AG04450 (cell line): ENCODE measurements around the gene MAP2. TPM values are rescaled to one million over a fixed set of nuclear protein-coding genes. Genes with fewer than 3 reads are reported as not detected.

ENCODE experiments used
- CTCF ChIA-PET: fragments of 300-600, 350-600 bp; formaldehyde crosslinking; extraction: SDS; loops from one replicate; lab custom pipeline; 2022; ENCODE audit warnings: antibody characterized with exemption, inconsistent platforms; lab: Charles Lee
- POLR2A ChIA-PET: fragments of 350-600 bp; formaldehyde crosslinking; extraction: SDS; loops from one replicate; lab custom pipeline; 2021; ENCODE audit warnings: antibody characterized with exemption, inconsistent platforms; lab: Yijun Ruan, JAX
- DNase-seq: peaks from one replicate; pipeline ENCODE4 v3.0.0-alpha.2; 2011; ENCODE audit warnings: low read depth, low spot score
- H3K27ac ChIP-seq: one replicate; pipeline ENCODE4 v1.5.1; 2012; ENCODE audit warnings: low read depth, low read length, control low read depth
- H3K27me3 ChIP-seq: one replicate; pipeline ENCODE4 v1.6.0; 2012; ENCODE audit warnings: low read length; ENCODE audit not compliant: control insufficient read depth, insufficient read depth
- H3K4me3 ChIP-seq: 2 replicates; pipeline ENCODE4 v1.5.1; 2011; ENCODE audit warnings: mild to moderate bottlenecking, low read depth, low read length, control low read depth
- H3K9me3 ChIP-seq: 2 replicates; pipeline ENCODE4 v1.5.1; 2012; ENCODE audit warnings: low read length; ENCODE audit not compliant: control insufficient read depth, insufficient read depth
- CTCF ChIP-seq: IDR thresholded peaks from 2 replicates; pipeline ENCODE4 v1.5.1; 2011; ENCODE audit warnings: low read depth, low read length, control low read depth, inconsistent platforms
- polyA plus RNA-seq: library from polyadenylated mRNA; depleted of rRNA; stranded (reverse); fragments of >200 nt; gene quantifications from 2 replicates; pipeline ENCODE4 v1.2.3, GENCODE V29; 2011

Gene MAP2
- polyA plus RNA-seq, 1 experiment = 0.69 TPM

GRCh38 chr2:209734805-209735204 is 311.0 kb downstream of the MAP2 start:
- no peak overlapping the region for H3K4me3 ChIP-seq
- no peak for DNase-seq
- no peaks in the 10 kb centered on the region for H3K27me3 ChIP-seq
- ChIA-PET POLR2A (no interaction called here), CTCF (no interaction called here)
- H3K9me3 ChIP-seq = no peaks in the 10 kb centered on the region
- no peak overlapping the region for H3K27ac ChIP-seq
- TF ChIP-seq CTCF = no peak

- H3K27me3 ChIP-seq = no peaks in the 10 kb centered on the region
- ChIA-PET CTCF (no interaction called here), POLR2A (no interaction called here)
- no peak for DNase-seq
- no peak overlapping the region for H3K27ac ChIP-seq
- no peak overlapping the region for H3K4me3 ChIP-seq
- peaks cover 4% of the 10 kb centered on the region; the same call in 1 of the 2 replicates for H3K9me3 ChIP-seq
- TF ChIP-seq CTCF = no peak
Observed at GRCh38 chr2:209741953-209742352, 318.1 kb downstream of the MAP2 start.

GRCh38 chr2:209753020-209753419 is 329.2 kb downstream of the MAP2 start:
- TF ChIP-seq CTCF = no peak
- Histone ChIP-seq H3K9me3 (peaks cover 3% of the 10 kb centered on the region; the same call in 1 of the 2 replicates), H3K27me3 (no peaks in the 10 kb centered on the region), H3K27ac (no peak overlapping the region), H3K4me3 (no peak overlapping the region)
- ChIA-PET CTCF (no interaction called here), POLR2A (no interaction called here)
- DNase-seq = no peak

GRCh38 chr2:209757163-209757562 is 333.3 kb downstream of the MAP2 start:
- peaks cover 3% of the 10 kb centered on the region; the same call in 1 of the 2 replicates for H3K9me3 ChIP-seq
- ChIA-PET POLR2A (no interaction called here), CTCF (no interaction called here)
- no peak for DNase-seq
- no peak overlapping the region for H3K4me3 ChIP-seq
- no peak for TF ChIP-seq CTCF
- H3K27me3 ChIP-seq = no peaks in the 10 kb centered on the region
- no peak overlapping the region for H3K27ac ChIP-seq

- no peak overlapping the region for H3K4me3 ChIP-seq
- H3K9me3 ChIP-seq = no peaks in the 10 kb centered on the region
- no peak for TF ChIP-seq CTCF
- H3K27ac ChIP-seq = no peak overlapping the region
- H3K27me3 ChIP-seq = no peaks in the 10 kb centered on the region
- DNase-seq = no peak
- CTCF ChIA-PET = no interaction called here
- POLR2A ChIA-PET = no interaction called here
Observed at GRCh38 chr2:209761566-209761965, 337.7 kb downstream of the MAP2 start.
